HG03045 (cell line): ENCODE results near the gene SERPINA3.
"Not testable (repeated sequence)": the region's sequence is repeated elsewhere in the genome, so short reads cannot be mapped to it uniquely, and the experiment has no call there.

ENCODE experiments used
- ATAC-seq: cut with Tn5 transposase; IDR thresholded peaks from one replicate; pipeline ENCODE4 v1.9.1; 2021; ENCODE audit warnings: mild to moderate bottlenecking, moderate library complexity; ENCODE audit not compliant: unreplicated experiment

Gene SERPINA3

GRCh38 chr14:94631050-94631449 lies 18.9 kb downstream of the SERPINA3 start:
- ATAC-seq = no peak

DNA sequence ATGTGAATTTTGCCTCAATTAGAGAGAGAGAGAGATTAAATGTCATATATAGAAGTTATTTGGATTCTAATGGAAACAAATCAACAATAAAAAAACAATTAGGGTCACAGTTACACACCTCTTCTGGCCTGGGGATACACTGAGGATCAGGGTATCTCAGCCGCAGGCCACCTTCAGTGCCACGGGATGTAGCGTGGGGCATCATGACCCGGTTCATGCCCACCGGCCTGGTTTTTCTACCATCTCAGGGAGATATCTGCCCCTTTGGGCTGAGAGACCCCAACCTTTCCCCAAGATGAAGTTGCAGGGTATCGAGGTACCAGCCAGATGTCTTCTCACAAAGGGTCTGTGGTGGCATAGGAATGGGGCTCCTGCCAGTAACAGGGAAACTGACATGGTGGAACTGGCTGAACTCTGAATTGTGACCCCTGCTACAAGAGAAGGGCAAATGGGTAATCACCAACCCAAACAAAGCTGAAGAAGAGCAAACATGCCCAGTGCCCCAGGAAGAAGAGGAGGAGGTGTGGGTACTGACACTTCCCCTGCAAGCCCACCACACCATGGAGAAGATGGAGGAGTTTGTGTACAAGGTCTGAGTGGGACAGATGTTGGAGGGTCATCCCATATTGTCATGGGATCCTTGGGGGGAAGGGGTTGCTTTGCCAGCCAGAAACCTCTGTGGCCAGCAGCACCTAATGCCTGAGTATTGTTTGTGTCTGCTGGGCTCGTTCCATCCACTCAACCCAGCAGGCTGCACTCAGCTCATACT lies 19.5 kb downstream of the SERPINA3 start:
- ATAC-seq = no peak

DNA sequence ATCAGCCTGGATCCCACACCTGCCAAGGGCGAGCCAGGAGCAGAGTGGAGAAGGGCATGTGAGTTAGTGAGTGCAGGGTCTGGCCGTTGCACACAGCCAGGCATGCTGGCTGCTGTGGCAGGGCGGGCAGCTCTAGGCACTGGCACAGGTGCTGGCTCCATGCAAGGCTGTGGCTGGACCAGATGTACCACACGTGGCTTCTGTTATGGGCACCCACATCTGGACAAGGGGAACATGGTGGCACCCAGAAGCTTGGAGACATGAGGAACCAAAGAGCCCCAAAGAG lies 20.1 kb downstream of the SERPINA3 start:
- ATAC-seq = no peak

- no peak for ATAC-seq
Measured at GRCh38 chr14:94633121-94633520, 20.9 kb downstream of the SERPINA3 start.

DNA sequence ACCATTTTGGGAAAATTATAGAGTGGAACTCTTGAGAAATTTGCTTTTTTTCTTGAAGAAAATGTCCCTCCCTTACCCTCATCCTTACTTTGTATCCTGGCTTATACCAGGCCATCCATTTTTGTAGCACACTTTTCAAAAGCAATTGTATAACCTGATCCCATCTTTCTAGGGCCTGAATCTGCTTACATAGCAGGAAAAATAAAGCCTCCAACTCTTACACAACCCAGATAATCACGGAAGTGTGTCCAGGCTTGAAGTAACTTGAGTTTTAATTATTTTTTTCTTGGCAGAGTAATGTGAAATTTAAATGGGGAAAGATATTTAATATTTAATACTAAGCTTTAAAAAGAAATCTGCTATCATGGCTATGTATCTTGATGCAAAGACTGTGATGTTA lies 23.0 kb downstream of the SERPINA3 start:
- no peak for ATAC-seq

DNA sequence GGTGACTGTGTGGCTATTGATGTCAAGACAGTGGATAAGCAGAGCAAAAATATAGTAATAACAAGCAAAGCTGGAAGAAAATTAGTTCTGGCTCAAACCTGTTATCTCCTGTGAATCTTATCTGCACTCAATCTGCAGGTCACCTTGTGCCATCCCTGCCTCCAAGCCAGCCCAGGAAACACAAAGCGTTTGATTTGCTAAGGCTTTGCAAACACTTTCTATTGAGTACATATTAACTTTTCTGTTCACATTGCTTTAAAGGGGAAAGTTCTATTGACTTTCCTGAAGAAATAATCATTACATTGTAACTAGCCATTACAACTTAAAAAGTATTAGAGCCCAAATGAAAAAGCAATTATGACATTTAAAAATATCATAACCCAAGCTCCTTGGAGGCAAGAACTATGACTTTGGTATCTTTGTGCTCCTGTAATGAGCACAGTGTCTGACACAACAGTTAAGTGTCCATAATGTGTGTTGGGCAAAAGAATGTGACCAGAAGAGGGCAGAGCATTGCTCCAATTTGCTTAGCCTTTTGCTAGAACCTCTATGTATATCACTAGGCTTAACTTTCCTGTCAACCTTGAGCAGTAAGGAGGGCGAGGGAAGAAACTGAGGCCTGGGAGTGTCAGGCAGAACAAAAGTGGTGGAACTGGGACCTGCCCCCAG lies 24.7 kb downstream of the SERPINA3 start:
- no peak for ATAC-seq

GRCh38 chr14:94637814-94638213 lies 25.6 kb downstream of the SERPINA3 start:
- ATAC-seq = not testable (repeated sequence)

DNA sequence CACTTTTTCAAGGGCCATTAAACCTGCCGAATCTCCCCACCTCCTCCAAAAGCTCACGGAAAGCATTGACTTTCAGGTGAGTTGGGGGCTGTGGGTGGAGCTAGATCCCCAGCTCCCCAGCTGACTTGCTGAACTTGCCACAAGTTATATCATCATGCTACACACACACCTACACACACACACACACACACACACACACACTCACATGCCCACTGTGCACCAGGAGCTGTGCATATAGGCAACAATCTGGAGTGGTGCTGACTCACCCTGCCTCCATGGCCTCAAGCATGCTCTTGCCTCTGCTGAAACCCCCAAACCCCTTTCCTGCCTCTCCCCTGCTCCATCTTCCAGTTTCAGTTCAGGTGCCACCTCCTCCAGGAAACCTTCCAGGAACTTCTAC lies 26.1 kb downstream of the SERPINA3 start:
- ATAC-seq = no peak

GRCh38 chr14:94638961-94639817 lies 27.0 kb downstream of the SERPINA3 start:
- no peak for ATAC-seq

DNA sequence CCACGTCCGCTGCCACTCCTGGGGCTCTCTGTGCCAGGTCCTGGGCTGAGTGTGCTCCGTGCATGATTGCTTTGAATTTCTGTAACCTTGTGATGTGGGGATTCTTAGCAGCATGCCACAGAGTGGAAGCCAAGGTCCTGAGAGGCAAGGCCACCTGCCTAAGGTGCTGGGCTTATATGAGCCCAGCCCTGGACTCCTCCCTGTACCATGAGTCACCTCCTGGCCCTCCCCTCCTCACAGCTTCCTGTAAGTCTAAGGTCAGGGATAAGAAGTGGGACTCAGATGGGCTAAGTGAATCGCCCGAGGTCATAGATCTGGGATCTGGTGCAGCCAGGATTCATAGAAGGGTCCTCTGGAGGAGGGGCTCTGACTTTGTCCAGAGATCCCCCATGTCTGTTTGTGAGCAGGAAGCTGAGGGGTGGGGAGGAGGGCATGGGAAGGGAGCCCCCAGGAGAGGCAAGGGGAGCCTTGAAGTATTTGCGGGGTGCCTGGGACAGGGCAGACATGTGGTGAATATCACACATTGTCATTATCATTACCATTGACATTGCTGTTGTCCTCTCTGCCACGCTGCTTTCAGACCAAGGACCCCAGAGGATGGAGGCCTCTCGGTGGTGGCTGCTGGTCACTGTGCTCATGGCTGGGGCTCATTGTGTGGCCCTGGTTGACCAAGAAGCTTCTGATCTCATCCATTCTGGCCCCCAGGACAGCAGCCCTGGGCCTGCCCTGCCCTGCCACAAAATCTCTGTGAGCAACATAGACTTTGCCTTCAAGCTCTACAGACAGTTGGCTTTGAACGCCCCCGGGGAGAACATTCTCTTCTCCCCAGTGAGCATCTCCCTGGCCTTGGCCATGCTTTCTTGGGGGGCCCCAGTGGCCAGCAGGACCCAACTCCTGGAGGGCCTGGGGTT lies 28.8 kb downstream of the SERPINA3 start:
- ATAC-seq = no peak

GRCh38 chr14:94641632-94641955 lies 29.4 kb downstream of the SERPINA3 start:
- no peak for ATAC-seq

DNA sequence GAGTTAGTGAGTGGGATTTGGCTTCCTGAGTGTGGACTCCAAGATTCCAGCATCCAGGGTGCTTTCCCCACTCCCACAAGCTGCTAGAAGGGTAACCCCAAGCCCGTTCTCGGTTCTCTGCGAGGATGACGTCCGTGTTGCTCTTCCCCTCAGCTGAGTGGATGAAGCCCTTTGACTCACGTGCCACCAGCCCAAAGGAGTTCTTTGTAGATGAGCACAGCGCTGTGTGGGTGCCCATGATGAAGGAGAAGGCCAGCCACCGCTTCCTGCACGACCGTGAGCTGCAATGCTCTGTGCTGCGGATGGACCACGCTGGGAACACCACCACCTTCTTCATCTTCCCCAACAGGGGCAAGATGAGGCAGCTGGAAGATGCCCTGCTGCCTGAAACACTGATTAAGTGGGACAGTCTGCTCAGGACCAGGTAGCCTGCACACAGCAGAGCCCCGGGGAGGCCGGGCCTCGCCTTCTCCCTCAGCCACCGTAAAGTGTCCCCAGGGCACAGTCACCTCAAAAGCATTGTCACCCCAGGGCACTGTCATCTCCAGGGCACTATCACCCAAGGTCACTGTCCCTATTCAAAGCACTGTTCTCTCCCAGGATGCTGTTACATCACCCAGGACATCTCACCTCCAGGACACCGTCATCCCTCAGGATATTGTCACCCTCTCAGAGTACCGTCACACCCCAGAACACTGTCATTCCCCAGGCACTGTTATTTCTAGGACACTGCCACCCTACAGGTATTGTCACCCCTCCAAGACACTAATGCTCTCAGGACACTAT lies 31.3 kb downstream of the SERPINA3 start:
- no peak for ATAC-seq

GRCh38 chr14:94644102-94644535 lies 31.9 kb downstream of the SERPINA3 start:
- no peak for ATAC-seq

DNA sequence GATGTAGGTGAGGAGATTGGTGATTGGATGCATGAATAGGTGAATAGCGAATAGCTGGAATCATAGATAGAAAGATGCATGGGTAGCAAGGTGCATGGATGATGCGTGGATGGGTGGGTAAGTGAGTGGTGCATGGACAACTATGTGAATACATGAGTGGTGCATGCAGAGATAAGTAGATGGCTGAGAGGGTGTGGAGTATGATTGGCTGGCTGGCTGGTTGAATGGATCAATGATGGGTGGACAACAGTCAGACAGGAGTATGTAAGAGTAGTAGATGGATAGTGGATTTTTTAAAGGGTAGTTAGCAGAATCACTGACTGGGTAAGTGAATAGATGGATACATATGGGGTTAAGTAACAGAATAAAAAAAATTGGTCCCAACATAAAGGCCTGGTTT lies 33.9 kb downstream of the SERPINA3 start:
- ATAC-seq = no peak

DNA sequence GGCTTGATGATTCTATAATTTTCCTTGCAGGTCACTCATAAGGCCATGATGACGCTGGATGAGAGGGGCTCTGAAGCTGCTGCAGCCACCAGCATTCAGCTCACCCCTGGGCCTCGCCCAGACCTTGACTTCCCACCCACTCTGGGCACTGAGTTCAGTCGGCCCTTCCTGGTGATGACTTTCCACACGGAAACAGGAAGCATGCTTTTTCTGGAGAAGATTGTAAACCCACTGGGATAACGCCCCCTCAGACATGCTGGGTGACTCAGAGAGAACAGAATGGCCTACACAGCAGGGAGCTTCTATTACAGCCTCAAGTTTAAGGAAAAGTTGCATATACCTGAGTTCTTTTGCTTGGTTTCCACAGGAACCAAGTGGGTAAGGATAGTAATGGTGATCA lies 34.3 kb downstream of the SERPINA3 start:
- ATAC-seq = no peak

GRCh38 chr14:94648801-94649200 lies 36.6 kb downstream of the SERPINA3 start:
- ATAC-seq = no peak

DNA sequence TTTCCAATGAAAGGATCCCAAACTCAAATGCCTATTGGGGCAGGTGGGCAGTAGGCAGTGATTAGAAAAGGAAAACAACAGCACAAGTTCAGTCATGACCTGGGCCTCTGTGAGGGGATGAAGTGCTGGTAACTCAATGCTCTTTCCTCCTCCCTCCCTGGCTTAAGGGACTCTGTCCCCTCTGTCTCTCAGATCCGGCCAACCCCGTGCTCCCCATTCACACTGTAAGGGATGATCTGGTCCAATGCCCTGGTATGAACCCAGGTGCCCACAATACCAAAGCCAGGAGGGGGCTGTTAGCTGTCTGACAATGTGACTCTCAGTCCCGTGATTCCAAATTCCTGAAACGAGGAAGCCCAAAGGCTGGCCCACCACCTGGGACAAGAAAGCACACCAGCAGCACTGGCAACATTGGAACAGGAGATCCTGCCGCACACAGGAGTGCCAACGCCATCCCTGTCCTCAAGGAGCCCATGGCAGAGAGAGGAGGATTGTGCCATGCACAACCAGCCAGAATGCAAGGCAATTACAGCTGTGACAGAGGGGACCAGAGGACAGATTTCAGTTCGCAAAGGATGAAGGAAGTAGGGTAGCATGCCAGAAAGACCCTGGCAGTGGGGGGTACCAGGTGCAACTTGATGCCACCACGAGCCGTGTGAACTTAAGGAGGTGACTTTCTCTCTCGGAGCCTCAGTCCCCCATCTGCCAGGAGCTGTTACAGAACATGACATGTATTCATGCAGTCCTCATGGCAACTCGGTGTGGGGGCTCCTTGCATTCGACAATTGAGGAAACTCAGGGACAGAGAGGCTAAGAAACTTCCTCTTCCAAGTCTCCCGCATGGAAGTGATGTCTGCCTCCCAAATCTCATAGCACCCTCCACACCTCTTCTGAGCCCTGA lies 37.6 kb downstream of the SERPINA3 start:
- no peak for ATAC-seq

GRCh38 chr14:94650444-94650775 lies 38.2 kb downstream of the SERPINA3 start:
- no peak for ATAC-seq
